ENCODE results near the gene MDH1.
A peak's percentile ranks its signal among the peaks of the same experiment; 100 is the strongest.
"Not testable (repeated sequence)": the region's sequence is repeated elsewhere in the genome, so short reads cannot be mapped to it uniquely, and the experiment has no call there.

Gene MDH1

GRCh38 chr2:63555931-63556330 is 32.8 kb upstream of the MDH1 start:
- no peak overlapping the region for H3K4me3 ChIP-seq (replicated peaks; ENCODE audit: low read depth, low read length)
- TF ChIP-seq CTCF (IDR thresholded peaks at IDR 0.05; ENCODE audit: low read length, missing control alignments) = no peak
- no peak for DNase-seq (ENCODE audit: low read depth)

- not testable (repeated sequence) for DNase-seq (ENCODE audit: low read depth); H3K4me3 ChIP-seq (replicated peaks; ENCODE audit: low read depth, low read length)
Measured at GRCh38 chr2:63557819-63558218, 30.9 kb upstream of the MDH1 start.

- DNase-seq (ENCODE audit: low read depth); H3K4me3 ChIP-seq (replicated peaks; ENCODE audit: low read depth, low read length): not testable (repeated sequence)
Measured at GRCh38 chr2:63558922-63559321, 29.8 kb upstream of the MDH1 start.

- no peak for TF ChIP-seq CTCF (IDR thresholded peaks at IDR 0.05; ENCODE audit: low read length, missing control alignments)
- no peak for DNase-seq (ENCODE audit: low read depth)
- H3K4me3 ChIP-seq (replicated peaks; ENCODE audit: low read depth, low read length) = no peak overlapping the region
Measured at GRCh38 chr2:63562751-63563150, 26.0 kb upstream of the MDH1 start.

GRCh38 chr2:63569740-63570139 is 19.0 kb upstream of the MDH1 start:
- no peak for DNase-seq (ENCODE audit: low read depth)
- no peak for TF ChIP-seq CTCF (IDR thresholded peaks at IDR 0.05; ENCODE audit: low read length, missing control alignments)
- H3K4me3 ChIP-seq (replicated peaks; ENCODE audit: low read depth, low read length) = no peak overlapping the region

- peak; percentile 50 for DNase-seq (ENCODE audit: low read depth)
- TF ChIP-seq CTCF (IDR thresholded peaks at IDR 0.05; ENCODE audit: low read length, missing control alignments) = no peak
- no peak overlapping the region for H3K4me3 ChIP-seq (replicated peaks; ENCODE audit: low read depth, low read length)
Measured at GRCh38 chr2:63571291-63571690, 17.5 kb upstream of the MDH1 start.

GRCh38 chr2:63572001-63572400 is 16.8 kb upstream of the MDH1 start:
- no peak for TF ChIP-seq CTCF (IDR thresholded peaks at IDR 0.05; ENCODE audit: low read length, missing control alignments)
- H3K4me3 ChIP-seq (replicated peaks; ENCODE audit: low read depth, low read length) = no peak overlapping the region
- DNase-seq (ENCODE audit: low read depth) = no peak

GRCh38 chr2:63573026-63573425 is 15.7 kb upstream of the MDH1 start:
- not testable (repeated sequence) for H3K4me3 ChIP-seq (replicated peaks; ENCODE audit: low read depth, low read length); DNase-seq (ENCODE audit: low read depth)

GRCh38 chr2:63573726-63574345 is 14.9 kb upstream of the MDH1 start:
- H3K4me3 ChIP-seq (replicated peaks; ENCODE audit: low read depth, low read length); DNase-seq (ENCODE audit: low read depth): not testable (repeated sequence)

Measured in fibroblast of pulmonary artery (primary cell).